ENCODE data around the gene OPA1. TPM values are rescaled to one million over a fixed set of nuclear protein-coding genes. Genes with fewer than 3 reads are reported as not detected.

The OPA1 gene
- total RNA-seq, 1 experiment from 2014 or later, result 93.8 TPM

DNA sequence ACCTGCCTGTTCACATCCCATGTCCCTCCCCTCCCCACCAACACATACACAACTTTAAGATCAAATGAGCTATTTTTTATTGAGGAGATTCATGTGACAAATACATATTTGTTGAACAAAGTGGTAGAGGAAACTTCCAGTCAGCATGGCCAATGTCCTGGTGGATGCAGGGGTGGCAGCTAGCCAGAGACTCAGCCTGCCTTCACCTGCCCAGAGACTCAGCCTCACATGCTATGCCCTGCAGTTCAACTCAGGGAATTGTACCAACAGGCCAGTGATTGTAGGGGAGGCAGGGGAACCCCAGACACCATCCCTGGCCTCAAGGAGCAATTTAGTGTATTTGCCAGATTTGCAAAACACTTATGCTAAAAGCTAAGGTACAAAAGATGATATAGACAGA, 136.6 kb downstream of the OPA1 start:
- Histone ChIP-seq H2AFZ (ENCODE audit: low read length) (no peak overlapping the region), H3K79me2 (ENCODE audit: low read length) (no peaks in the 10 kb centered on the region), H3K9ac (ENCODE audit: low read length) (no peak overlapping the region), H3K4me1 (ENCODE audit: insufficient read depth, low read length) (peaks cover 12% of the 10 kb centered on the region), H3K9me3 (ENCODE audit: low read length) (no peaks in the 10 kb centered on the region), H3K4me2 (ENCODE audit: low read length) (no peak overlapping the region), H3K36me3 (ENCODE audit: low read depth, low read length) (no peaks in the 10 kb centered on the region), H3K9me2 (replicated peaks; ENCODE audit: low read length) (no peaks in the 10 kb centered on the region), H4K20me1 (ENCODE audit: low read length) (no peaks in the 10 kb centered on the region), H3K27ac (ENCODE audit: low read length) (no peak overlapping the region), H3K27me3 (ENCODE audit: low read length) (no peaks in the 10 kb centered on the region), H3F3A (ENCODE audit: low read length, unreplicated experiment) (no peaks in the 10 kb centered on the region), H3K4me3 (ENCODE audit: low read length) (no peak overlapping the region)
- intact Hi-C loops (cut with micrococcal nuclease), result no loop called here
- CTCF ChIA-PET, result no interaction called here
- POLR2A ChIA-PET (ENCODE audit: unreplicated experiment), result no interaction called here
- DNase-seq (no peak), ATAC-seq (no peak)
- BruUV-seq (replicated peaks), result no TSS peak
- no peak for TF ChIP-seq EZH2 (IDR thresholded peaks at IDR 0.05; ENCODE audit: low read length, unreplicated experiment)
- TF ChIP-seq EZH2phosphoT487 (IDR thresholded peaks at IDR 0.05; ENCODE audit: borderline replicate concordance, low read length), result no peak
- TF ChIP-seq, protein P1, sequence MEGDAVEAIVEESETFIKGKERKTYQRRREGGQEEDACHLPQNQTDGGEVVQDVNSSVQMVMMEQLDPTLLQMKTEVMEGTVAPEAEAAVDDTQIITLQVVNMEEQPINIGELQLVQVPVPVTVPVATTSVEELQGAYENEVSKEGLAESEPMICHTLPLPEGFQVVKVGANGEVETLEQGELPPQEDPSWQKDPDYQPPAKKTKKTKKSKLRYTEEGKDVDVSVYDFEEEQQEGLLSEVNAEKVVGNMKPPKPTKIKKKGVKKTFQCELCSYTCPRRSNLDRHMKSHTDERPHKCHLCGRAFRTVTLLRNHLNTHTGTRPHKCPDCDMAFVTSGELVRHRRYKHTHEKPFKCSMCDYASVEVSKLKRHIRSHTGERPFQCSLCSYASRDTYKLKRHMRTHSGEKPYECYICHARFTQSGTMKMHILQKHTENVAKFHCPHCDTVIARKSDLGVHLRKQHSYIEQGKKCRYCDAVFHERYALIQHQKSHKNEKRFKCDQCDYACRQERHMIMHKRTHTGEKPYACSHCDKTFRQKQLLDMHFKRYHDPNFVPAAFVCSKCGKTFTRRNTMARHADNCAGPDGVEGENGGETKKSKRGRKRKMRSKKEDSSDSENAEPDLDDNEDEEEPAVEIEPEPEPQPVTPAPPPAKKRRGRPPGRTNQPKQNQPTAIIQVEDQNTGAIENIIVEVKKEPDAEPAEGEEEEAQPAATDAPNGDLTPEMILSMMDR (conservative IDR thresholded peaks at IDR 0.05; ENCODE audit: low read depth, low read length), result no peak

DNA sequence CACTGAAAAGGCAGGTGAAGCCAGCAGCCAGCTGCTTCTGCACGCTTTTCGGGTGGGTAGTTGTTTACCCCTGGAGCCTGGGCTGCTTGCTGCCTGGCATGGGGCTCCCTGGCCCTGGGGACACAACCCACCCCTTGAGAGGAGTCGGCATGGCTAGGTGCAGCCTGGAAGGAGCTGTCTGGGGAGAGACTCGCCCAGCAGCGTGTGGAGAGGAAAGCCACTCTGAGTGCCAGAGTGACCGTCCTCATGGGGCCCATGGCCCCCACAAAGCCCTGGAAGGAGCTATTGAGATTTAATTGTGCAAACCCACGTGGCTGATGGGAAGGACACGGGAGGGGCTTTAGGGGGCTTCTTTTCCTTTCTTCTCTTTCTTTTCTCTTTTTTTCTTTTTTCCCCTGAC, 137.5 kb downstream of the OPA1 start:
- ChIA-PET POLR2A (ENCODE audit: unreplicated experiment) (no interaction called here), CTCF (no interaction called here)
- Histone ChIP-seq H3K4me2 (ENCODE audit: low read length) (no peak overlapping the region), H3K9me3 (ENCODE audit: low read length) (no peaks in the 10 kb centered on the region), H3K9me2 (replicated peaks; ENCODE audit: low read length) (no peaks in the 10 kb centered on the region), H3K27me3 (ENCODE audit: low read length) (no peaks in the 10 kb centered on the region), H3K4me3 (ENCODE audit: low read length) (no peak overlapping the region), H3K4me1 (ENCODE audit: insufficient read depth, low read length) (peaks cover 12% of the 10 kb centered on the region), H3K79me2 (ENCODE audit: low read length) (no peaks in the 10 kb centered on the region), H3K27ac (ENCODE audit: low read length) (no peak overlapping the region), H3K36me3 (ENCODE audit: low read depth, low read length) (no peaks in the 10 kb centered on the region), H4K20me1 (ENCODE audit: low read length) (no peaks in the 10 kb centered on the region), H2AFZ (ENCODE audit: low read length) (no peak overlapping the region), H3K9ac (ENCODE audit: low read length) (no peak overlapping the region), H3F3A (ENCODE audit: low read length, unreplicated experiment) (no peaks in the 10 kb centered on the region)
- no TSS peak for BruUV-seq (replicated peaks)
- TF ChIP-seq EZH2 (IDR thresholded peaks at IDR 0.05; ENCODE audit: low read length, unreplicated experiment) (no peak), EZH2phosphoT487 (IDR thresholded peaks at IDR 0.05; ENCODE audit: borderline replicate concordance, low read length) (no peak)
- TF ChIP-seq, protein P1 (conservative IDR thresholded peaks at IDR 0.05; ENCODE audit: low read depth, low read length), result no peak
- no peak for ATAC-seq
- DNase-seq, result no peak
- intact Hi-C loops (cut with micrococcal nuclease), result no loop called here

DNA sequence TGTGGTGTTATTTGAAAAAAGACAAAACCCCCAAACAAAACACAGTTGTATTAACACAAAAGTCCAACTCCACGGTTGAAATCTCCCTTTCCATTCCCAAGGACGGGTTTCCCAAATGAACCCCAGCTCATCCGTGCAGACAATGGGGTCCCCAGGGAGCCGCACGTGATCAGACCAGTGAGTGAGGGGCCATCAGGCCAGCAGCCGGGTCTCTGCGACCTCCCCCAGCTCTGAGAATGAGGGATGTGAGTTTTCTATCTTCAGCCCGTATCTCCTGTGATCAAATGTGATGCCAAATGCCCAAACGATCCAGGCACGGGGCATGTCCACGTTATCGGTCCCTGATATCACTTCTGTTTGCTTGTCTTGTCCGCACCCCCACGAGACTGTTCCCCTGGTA, 138.0 kb downstream of the OPA1 start:
- H2AFZ ChIP-seq (ENCODE audit: low read length), result no peak overlapping the region
- no peak overlapping the region for H3K4me2 ChIP-seq (ENCODE audit: low read length)
- H3K4me3 ChIP-seq (ENCODE audit: low read length), result no peak overlapping the region
- H3K9ac ChIP-seq (ENCODE audit: low read length), result no peak overlapping the region
- no peaks in the 10 kb centered on the region for H3K79me2 ChIP-seq (ENCODE audit: low read length)
- no peaks in the 10 kb centered on the region for H3K9me2 ChIP-seq (replicated peaks; ENCODE audit: low read length)
- BruUV-seq (replicated peaks), result no TSS peak
- peaks cover 12% of the 10 kb centered on the region for H3K4me1 ChIP-seq (ENCODE audit: insufficient read depth, low read length)
- no peaks in the 10 kb centered on the region for H3K9me3 ChIP-seq (ENCODE audit: low read length)
- no peak overlapping the region for H3K27ac ChIP-seq (ENCODE audit: low read length)
- CTCF ChIA-PET, result no interaction called here
- ATAC-seq, result no peak
- DNase-seq, result no peak
- H3K27me3 ChIP-seq (ENCODE audit: low read length), result no peaks in the 10 kb centered on the region
- POLR2A ChIA-PET (ENCODE audit: unreplicated experiment), result no interaction called here
- H3K36me3 ChIP-seq (ENCODE audit: low read depth, low read length), result no peaks in the 10 kb centered on the region
- TF ChIP-seq, protein P1 (conservative IDR thresholded peaks at IDR 0.05; ENCODE audit: low read depth, low read length), result no peak
- H4K20me1 ChIP-seq (ENCODE audit: low read length), result no peaks in the 10 kb centered on the region
- no peaks in the 10 kb centered on the region for H3F3A ChIP-seq (ENCODE audit: low read length, unreplicated experiment)
- intact Hi-C loops (cut with micrococcal nuclease), result no loop called here
